GM21390 (cell line): ENCODE measurements around the gene LUZP1.
A peak's percentile ranks its signal among the peaks of the same experiment; 100 is the strongest.

ENCODE experiments used
- ATAC-seq: cut with Tn5 transposase; IDR thresholded peaks from one replicate; pipeline ENCODE4 v1.9.1; 2021; ENCODE audit not compliant: unreplicated experiment

The LUZP1 gene

GRCh38 chr1:23118407-23118806 is 50.2 kb downstream of the LUZP1 start:
- ATAC-seq, result no peak

GRCh38 chr1:23116921-23117699 is 51.5 kb downstream of the LUZP1 start:
- ATAC-seq, result no peak

GRCh38 chr1:23116216-23116836 is 52.3 kb downstream of the LUZP1 start:
- no peak for ATAC-seq

DNA sequence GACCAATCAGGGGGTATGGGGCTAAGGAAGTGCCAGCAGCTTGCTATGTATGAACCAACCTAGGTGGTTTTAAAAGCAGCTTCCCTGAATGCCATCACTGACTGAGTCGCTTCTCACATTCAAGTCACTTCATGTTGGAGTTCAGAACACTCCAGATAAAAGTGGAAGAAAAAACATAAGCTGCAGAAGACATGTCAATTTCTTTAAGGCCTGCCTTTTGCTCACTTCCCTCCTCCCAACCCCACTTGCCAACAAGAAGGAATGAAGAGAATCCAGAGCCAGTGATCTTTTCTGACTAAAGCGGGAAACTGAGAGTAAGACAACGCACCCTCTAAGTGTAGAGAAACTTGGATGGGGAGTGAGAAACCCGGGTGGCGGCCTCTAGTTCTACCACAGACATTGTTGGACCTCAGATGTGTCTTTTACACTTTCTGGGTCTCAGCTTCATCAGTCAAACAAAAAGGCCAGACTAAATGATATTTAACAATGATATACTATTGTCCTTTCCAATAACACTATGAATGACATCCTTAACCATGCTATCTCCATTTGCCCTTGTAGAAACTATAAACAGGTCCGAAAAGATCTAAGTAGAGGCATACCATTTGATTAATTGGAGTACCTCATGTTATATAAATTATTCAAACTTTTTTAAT is 54.1 kb downstream of the LUZP1 start:
- peak; percentile 26 for ATAC-seq

DNA sequence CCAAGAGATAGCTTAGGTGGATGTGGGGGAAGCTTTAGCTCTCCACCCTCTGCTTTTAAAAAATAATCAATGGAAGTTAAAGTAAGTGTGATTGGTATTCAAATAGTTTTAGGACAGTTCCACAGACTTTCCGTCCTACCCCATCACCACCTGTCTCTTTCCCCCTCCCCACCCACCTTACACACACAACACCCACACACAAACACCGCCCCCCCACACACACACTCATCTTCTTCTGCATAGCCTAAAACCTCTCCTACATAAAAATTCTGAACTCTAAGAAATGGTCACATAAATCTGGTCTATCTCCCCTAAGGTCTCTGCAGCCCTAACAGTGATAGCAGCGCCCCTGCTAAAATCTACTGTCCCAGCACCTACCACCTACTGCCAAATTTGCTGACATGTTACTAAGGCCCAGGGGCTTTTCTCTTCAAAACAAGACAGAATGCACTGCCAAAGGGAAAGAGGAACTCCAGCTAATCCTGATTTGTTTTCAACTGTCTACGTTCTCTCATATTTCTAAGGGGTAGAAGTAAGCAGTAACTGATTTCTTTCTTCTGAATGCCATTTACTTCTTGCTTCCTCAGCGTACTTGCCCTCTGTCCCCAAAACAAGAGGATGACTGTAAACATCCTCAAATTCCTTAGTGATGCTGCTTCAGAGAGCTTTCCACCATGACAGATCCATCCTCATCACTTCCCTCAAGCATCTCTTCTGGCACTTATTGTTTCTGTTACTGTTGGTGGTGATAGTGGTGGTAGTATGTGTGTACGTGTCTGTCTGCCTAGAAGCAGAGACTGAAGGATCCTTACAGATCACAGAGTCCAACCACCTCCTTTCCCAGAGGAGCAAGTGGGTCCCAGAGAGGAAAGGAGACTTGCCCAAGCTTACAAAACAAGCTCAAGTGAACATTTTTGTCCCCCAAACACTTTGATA is 56.8 kb downstream of the LUZP1 start:
- ATAC-seq, result no peak

DNA sequence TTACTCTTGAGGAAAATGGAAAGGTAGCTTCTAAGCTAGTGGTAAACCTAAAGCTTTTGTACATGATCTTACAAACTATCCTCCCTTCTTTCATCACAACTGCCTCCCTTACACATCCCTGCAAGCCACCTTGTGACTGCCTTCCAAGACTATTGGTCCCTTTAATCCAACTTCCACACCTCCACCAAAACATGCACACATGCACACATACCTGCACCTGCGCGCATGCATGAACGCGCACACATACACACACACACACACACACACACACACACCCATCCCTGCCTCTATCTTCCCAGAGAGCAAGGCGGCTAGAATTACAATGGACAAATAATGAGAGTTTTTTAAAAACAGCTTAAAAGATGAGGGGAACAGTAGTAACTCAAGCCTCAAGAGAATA is 58.3 kb downstream of the LUZP1 start:
- ATAC-seq, result no peak

DNA sequence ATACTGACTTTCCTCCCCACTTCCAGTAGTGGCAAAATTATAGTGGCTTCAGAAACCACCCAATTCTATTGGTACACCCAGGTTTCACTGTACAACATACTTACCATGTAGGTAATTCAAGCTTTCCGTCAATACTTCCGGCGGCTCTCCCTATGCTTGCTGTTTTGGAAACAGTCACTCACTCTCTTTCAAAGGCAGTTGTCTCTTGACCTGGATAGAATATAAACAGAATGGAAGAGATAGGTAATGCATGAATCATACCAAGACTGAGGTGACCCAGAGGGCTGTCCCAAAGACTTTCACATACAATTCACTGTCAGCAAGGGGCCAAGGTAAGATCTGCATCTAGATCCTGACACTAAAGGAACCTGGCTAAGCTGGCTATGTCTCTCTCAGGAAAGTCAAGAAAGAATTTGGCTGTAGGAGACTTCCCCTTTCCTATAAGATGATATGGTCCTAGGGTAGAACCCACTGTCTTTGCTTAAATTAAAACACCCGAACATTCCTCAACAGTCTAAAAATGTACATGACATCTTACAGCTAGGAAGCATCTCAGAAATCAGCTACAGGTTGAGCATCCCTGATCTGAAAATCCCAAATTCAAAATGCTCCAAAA is 59.6 kb downstream of the LUZP1 start:
- no peak for ATAC-seq

GRCh38 chr1:23103001-23103889 is 65.4 kb downstream of the LUZP1 start:
- ATAC-seq, result no peak

GRCh38 chr1:23102289-23102688 is 66.4 kb downstream of the LUZP1 start:
- no peak for ATAC-seq

DNA sequence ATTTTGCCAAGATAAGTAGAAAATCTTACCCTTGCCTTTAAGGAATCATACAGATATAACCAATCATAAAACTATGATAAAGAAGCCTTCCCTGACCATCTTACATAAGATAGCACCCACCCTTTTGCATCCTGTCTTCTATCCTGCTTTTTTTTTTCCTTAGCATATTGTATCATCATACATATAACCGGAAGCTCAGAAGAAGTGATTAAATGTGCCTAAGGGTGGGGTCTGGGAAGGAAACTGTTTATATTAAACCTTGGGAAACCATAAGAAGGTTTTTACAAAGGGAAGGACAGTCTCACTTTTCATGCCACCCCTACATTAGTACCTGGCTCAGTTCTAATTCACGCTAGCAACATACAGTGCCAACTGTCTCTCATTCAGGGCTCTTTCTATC is 66.8 kb downstream of the LUZP1 start:
- no peak for ATAC-seq

- no peak for ATAC-seq
Observed at GRCh38 chr1:23101101-23101827, 67.4 kb downstream of the LUZP1 start.

- no peak for ATAC-seq
Observed at GRCh38 chr1:23100074-23100748, 68.4 kb downstream of the LUZP1 start.

DNA sequence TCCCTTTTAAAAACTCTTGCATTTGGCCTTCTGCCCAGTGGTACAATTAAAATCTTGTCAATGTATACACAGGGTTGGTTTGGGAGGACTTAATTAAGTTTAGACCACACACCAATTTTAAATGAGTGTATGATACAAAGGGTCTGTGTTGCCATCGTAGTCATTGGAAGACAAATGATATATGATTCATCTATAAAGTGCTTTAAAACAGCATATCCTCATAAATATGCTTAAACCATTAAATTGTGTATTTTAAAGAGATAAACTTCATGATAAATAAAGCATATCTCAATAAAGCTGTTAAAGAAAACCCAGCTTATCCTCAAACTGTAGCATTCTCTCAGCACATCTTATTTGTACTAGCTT is 69.5 kb downstream of the LUZP1 start:
- ATAC-seq, result no peak

- ATAC-seq, result no peak
Observed at GRCh38 chr1:23098463-23099170, 70.0 kb downstream of the LUZP1 start.

GRCh38 chr1:23097316-23097715 is 71.3 kb downstream of the LUZP1 start:
- ATAC-seq, result no peak

DNA sequence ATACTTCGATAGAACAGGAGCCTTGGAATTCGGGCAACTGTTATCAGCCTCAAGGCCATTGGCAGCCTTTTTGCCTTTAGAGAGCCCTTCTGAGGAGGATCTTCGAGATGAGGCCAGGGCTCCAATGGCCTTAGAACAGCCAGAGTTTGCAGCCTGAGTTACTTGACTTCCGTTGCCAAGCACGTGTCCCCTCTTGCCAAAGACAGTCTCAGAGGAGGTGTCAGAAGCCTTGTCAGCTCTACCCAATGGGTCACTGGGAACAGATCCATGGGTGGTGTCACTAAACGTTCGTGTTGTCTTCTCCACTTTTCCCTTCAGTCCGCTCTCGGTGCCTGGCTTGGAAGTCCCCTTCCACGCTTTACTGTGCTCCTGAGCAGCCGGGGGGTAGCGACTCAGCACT is 76.2 kb downstream of the LUZP1 start:
- ATAC-seq, result no peak

DNA sequence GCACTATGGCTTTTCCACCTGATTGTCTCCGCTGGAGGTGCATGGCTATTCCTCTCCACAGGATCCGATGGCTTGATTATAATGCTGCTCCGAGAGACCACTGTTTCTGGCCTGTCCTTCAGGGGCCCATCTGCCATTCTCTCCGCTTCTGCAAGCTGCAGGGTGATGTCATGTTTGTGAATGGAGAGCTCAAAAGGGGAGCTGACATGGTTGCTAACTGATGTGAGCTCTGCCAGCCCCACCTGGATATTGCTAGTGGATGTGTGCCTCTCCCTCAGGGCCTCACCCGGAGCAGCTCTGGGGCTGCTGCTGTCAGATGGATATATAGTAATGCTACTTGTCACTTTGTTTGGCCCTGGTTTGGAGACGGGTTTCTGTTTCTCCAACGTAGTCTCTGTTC is 77.1 kb downstream of the LUZP1 start:
- no peak for ATAC-seq

- ATAC-seq, result no peak
Observed at GRCh38 chr1:23090056-23090455, 78.6 kb downstream of the LUZP1 start.
